Lower lobe of right lung (tissue), 2 donors: ENCODE measurements around the gene FBXW12. TPM values are rescaled to one million over a fixed set of nuclear protein-coding genes. Genes with fewer than 3 reads are reported as not detected.

Source experiments
- ATAC-seq, 2 donors: fragments of 200-7000 bp; cut with Tn5 transposase; one replicate each; pipeline ENCODE4 v1.9.1; 2020 to 2022; ENCODE audit warnings: mild to moderate bottlenecking in 2 of 2, moderate library complexity in 2 of 2
- DNase-seq: peaks from one replicate; pipeline ENCODE4 v3.0.0-alpha.2; 2020
- H3K27ac ChIP-seq: fragments of 200-600 bp; one replicate; pipeline ENCODE4 v1.8.0; 2022
- H3K27me3 ChIP-seq: fragments of 200-600 bp; one replicate; pipeline ENCODE4 v1.8.0; 2022; ENCODE audit warnings: low read depth
- H3K36me3 ChIP-seq: fragments of 200-600 bp; one replicate; pipeline ENCODE4 v1.8.0; 2022; ENCODE audit warnings: mild to moderate bottlenecking
- H3K4me1 ChIP-seq: fragments of 200-600 bp; one replicate; pipeline ENCODE4 v1.8.0; 2022
- H3K4me3 ChIP-seq: fragments of 200-600 bp; one replicate; pipeline ENCODE4 v1.8.0; 2022; ENCODE audit warnings: mild to moderate bottlenecking
- H3K9me3 ChIP-seq: fragments of 200-600 bp; one replicate; pipeline ENCODE4 v1.8.0; 2022
- intact Hi-C: fragments of 100-400 bp; cut with DNase I; formaldehyde crosslinking; loops from one replicate; pipeline ENCODE4 v1.11.0; 2022
- total RNA-seq: library from RNA; stranded (reverse); fragmentation: NEBNext Ultra II Directional; extraction: Animal tissue kit (Norgen Biotek cat#: 25700); gene quantifications from one replicate; pipeline ENCODE4 v1.2.1, GENCODE V29; 2021
- TF ChIP-seq, protein P1 (sequence below): fragments of 200-600 bp; IDR thresholded peaks from one replicate; pipeline ENCODE4 v1.8.0; 2022; ENCODE audit warnings: antibody characterized with exemption, mild to moderate bottlenecking
- donor health status: DM: no; HTN: yes; CAD: no; lungs with severe emphysema.

The FBXW12 gene
- total RNA-seq, 1 donor from 2014 or later: not detected

DNA sequence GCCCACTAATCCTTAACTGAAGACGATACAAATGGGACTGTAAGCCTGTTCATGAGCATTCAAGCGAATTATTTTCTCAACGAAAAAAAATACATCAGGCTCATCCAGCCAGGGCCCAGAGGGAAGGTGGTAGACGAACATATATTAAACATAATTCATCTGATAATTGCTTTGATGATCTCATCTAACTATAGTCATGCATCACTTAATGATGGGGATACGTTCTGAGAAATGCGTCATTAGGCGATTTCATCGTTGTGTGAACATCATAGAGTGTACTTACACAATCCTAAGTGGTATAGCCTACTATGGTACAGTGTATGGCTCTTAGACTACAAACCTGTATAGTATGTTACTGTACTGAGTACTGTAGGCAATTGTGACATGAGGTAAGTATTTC lies 28.6 kb upstream of the FBXW12 start:
- TF ChIP-seq, protein P1, sequence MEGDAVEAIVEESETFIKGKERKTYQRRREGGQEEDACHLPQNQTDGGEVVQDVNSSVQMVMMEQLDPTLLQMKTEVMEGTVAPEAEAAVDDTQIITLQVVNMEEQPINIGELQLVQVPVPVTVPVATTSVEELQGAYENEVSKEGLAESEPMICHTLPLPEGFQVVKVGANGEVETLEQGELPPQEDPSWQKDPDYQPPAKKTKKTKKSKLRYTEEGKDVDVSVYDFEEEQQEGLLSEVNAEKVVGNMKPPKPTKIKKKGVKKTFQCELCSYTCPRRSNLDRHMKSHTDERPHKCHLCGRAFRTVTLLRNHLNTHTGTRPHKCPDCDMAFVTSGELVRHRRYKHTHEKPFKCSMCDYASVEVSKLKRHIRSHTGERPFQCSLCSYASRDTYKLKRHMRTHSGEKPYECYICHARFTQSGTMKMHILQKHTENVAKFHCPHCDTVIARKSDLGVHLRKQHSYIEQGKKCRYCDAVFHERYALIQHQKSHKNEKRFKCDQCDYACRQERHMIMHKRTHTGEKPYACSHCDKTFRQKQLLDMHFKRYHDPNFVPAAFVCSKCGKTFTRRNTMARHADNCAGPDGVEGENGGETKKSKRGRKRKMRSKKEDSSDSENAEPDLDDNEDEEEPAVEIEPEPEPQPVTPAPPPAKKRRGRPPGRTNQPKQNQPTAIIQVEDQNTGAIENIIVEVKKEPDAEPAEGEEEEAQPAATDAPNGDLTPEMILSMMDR: no peak
- no peaks in the 10 kb centered on the region for H3K36me3 ChIP-seq
- intact Hi-C loops: no loop called here

DNA sequence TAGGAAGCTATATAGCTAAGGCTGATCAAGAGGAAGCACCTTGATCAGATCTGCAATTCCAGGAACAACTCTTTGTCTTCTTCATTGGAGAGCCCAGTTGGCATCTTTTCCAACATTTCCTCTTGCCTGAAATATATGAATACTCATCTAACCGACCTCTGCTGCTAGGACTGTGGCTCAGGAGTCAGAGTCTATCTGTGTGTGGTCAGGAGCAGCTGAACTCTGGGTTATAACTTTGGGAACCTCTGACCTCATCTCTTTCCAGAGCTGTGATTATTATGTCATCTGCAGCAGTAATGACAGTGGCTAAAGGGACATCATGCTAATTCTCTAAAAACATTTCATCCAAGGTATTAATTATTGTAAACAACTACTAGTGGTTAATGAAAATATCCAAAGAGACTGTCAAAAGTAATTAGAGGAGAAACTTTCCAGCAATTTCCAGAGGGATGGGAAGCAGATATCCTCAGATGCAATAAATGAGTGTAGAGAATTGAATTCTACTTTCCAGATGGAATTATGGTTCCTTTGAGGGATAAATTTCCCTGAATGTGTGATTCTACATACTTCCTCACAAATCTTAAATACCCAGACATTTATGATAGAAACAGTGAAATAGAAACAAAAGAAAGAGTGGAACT lies 27.0 kb upstream of the FBXW12 start:
- intact Hi-C loops: no loop called here
- no peak overlapping the region for H3K27ac ChIP-seq
- ATAC-seq: no peak
- no peak for DNase-seq
- TF ChIP-seq, protein P1: no peak
- H3K9me3 ChIP-seq: no peaks in the 10 kb centered on the region
- no peak overlapping the region for H3K4me3 ChIP-seq
- no peaks in the 10 kb centered on the region for H3K4me1 ChIP-seq
- no peaks in the 10 kb centered on the region for H3K27me3 ChIP-seq
- H3K36me3 ChIP-seq: no peaks in the 10 kb centered on the region

More for the DNA sequence above, 28.6 kb upstream of the FBXW12 start:
- no peak overlapping the region for H3K27ac ChIP-seq
- H3K9me3 ChIP-seq: no peaks in the 10 kb centered on the region
- ATAC-seq (no peak), DNase-seq (no peak)
- no peaks in the 10 kb centered on the region for H3K27me3 ChIP-seq
- no peaks in the 10 kb centered on the region for H3K4me1 ChIP-seq
- H3K4me3 ChIP-seq: no peak overlapping the region

DNA sequence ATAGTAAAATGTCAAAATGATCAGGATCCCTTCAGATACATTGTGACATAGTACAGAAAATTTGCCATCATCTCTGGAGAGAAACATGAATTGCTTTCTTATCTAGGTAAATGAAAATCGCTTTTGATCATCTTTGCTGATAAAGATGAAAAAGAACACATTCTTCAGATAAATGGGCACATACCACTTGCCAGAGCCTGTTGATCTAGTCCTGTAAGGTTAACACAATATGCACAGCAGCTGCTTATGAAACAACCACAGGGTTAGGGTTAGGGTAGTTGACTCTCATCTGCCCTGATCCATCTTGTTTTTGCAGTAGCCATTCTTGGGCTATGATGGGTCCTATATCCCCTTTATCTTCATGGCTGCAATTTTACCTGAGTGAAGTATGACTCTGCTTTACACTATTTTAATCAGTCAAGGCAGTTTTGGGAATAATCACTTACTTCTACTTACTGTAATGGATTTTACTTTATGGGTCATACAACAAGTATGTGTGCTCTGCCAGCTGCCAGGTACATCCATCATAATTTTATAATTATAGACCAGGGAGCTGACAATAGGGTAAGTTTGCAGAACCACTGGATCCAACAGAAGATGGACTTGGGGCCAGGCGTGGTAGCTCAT lies 26.0 kb upstream of the FBXW12 start:
- H3K4me3 ChIP-seq: no peak overlapping the region
- no peak overlapping the region for H3K27ac ChIP-seq
- TF ChIP-seq, protein P1: no peak
- ATAC-seq (no peak), DNase-seq (no peak)
- H3K4me1 ChIP-seq: no peaks in the 10 kb centered on the region
- H3K27me3 ChIP-seq: no peaks in the 10 kb centered on the region
- H3K9me3 ChIP-seq: no peaks in the 10 kb centered on the region
- H3K36me3 ChIP-seq: no peaks in the 10 kb centered on the region
- intact Hi-C loops: no loop called here

GRCh38 chr3:48347500-48347899 lies 24.5 kb upstream of the FBXW12 start:
- Histone ChIP-seq H3K4me3 (no peak overlapping the region), H3K4me1 (no peaks in the 10 kb centered on the region), H3K27ac (no peak overlapping the region), H3K36me3 (no peaks in the 10 kb centered on the region), H3K27me3 (no peaks in the 10 kb centered on the region), H3K9me3 (no peaks in the 10 kb centered on the region)
- intact Hi-C loops: no loop called here
- TF ChIP-seq, protein P1: no peak
- ATAC-seq (no peak), DNase-seq (no peak)

GRCh38 chr3:48352546-48352945 lies 19.5 kb upstream of the FBXW12 start:
- intact Hi-C loops: no loop called here
- no peaks in the 10 kb centered on the region for H3K9me3 ChIP-seq
- H3K4me3 ChIP-seq: no peak overlapping the region
- H3K4me1 ChIP-seq: no peaks in the 10 kb centered on the region
- H3K27ac ChIP-seq: no peak overlapping the region
- H3K27me3 ChIP-seq: no peaks in the 10 kb centered on the region
- no peak for ATAC-seq
- TF ChIP-seq, protein P1: no peak
- no peaks in the 10 kb centered on the region for H3K36me3 ChIP-seq
- no peak for DNase-seq
